Mesenchymal stem cell (in vitro differentiated cells and primary cell): ENCODE data around the gene MIPEP.
A peak's percentile ranks its signal among the peaks of the same experiment; 100 is the strongest.

Source experiments
- DNase-seq: peaks from one replicate; pipeline ENCODE4 v3.0.0-alpha.2; 2013
- H2AFZ ChIP-seq: one replicate; pipeline ENCODE4 v1.6.1; 2013; ENCODE audit warnings: low read depth, mild to moderate bottlenecking, control low read depth, inconsistent platforms, low read length, moderate library complexity
- H2AK5ac ChIP-seq: 2 replicates; pipeline ENCODE4 v1.6.1; 2013; ENCODE audit warnings: low read length, moderate library complexity, mild to moderate bottlenecking, inconsistent platforms; ENCODE audit not compliant: severe bottlenecking
- H2BK120ac ChIP-seq: one replicate; pipeline ENCODE4 v1.6.1; 2013; ENCODE audit warnings: low read depth, mild to moderate bottlenecking, inconsistent platforms, low read length, moderate library complexity
- H2BK12ac ChIP-seq, 2 experiments: one replicate each; pipeline ENCODE4 v1.6.1; 2013; ENCODE audit warnings: inconsistent platforms in 2 of 2, low read length in 2 of 2, mild to moderate bottlenecking in 2 of 2, moderate library complexity in 2 of 2, control low read depth in 1 of 2
- H2BK15ac ChIP-seq: one replicate; pipeline ENCODE4 v1.6.1; 2013; ENCODE audit warnings: mild to moderate bottlenecking, low read depth, inconsistent platforms; ENCODE audit not compliant: poor library complexity, severe bottlenecking
- H2BK5ac ChIP-seq: 2 replicates; pipeline ENCODE4 v1.6.1; 2013; ENCODE audit warnings: low read depth, mild to moderate bottlenecking, low read length, control low read depth, inconsistent platforms; ENCODE audit not compliant: poor library complexity, severe bottlenecking
- H3K14ac ChIP-seq, 2 experiments: one replicate each; pipeline ENCODE4 v1.6.1; 2013; ENCODE audit warnings: inconsistent platforms in 2 of 2, low read length in 2 of 2, control low read depth in 1 of 2, mild to moderate bottlenecking in 1 of 2, moderate library complexity in 1 of 2
- H3K18ac ChIP-seq, 2 experiments: one replicate each; pipeline ENCODE4 v1.6.1; 2013; ENCODE audit warnings: inconsistent platforms in 2 of 2, low read length in 2 of 2, control low read depth in 1 of 2, low read depth in 1 of 2, mild to moderate bottlenecking in 1 of 2
- H3K23ac ChIP-seq, 2 experiments: one replicate each; pipeline ENCODE4 v1.6.1; 2013; ENCODE audit warnings: inconsistent platforms in 2 of 2, low read length in 2 of 2, mild to moderate bottlenecking in 2 of 2, moderate library complexity in 2 of 2, control low read depth in 1 of 2
- H3K27ac ChIP-seq: 2 replicates; pipeline ENCODE4 v1.5.1; 2013; ENCODE audit warnings: mild to moderate bottlenecking, moderate library complexity, low read length, control low read depth, inconsistent platforms; ENCODE audit not compliant: poor library complexity, severe bottlenecking
- H3K27me3 ChIP-seq, 2 experiments: 2 replicates each; pipeline versions ENCODE4 v1.6.1 to v1.7.0; 2013; ENCODE audit warnings: low read length in 2 of 2, mild to moderate bottlenecking in 2 of 2, moderate library complexity in 2 of 2, control low read depth in 1 of 2, inconsistent platforms in 1 of 2; ENCODE audit not compliant: control insufficient read depth in 1 of 2, insufficient read depth in 1 of 2
- H3K36me3 ChIP-seq, 2 experiments: 2 replicates each; pipeline versions ENCODE4 v1.6.1 to v1.7.0; 2013; ENCODE audit warnings: low read length in 2 of 2, control low read depth in 1 of 2, inconsistent platforms in 1 of 2, low read depth in 1 of 2, mild to moderate bottlenecking in 1 of 2; ENCODE audit not compliant: insufficient read depth in 2 of 2, control insufficient read depth in 1 of 2
- H3K4ac ChIP-seq, 2 experiments: one replicate each; pipeline ENCODE4 v1.6.1; 2013; ENCODE audit warnings: inconsistent platforms in 2 of 2, low read length in 2 of 2, mild to moderate bottlenecking in 2 of 2, moderate library complexity in 2 of 2, control low read depth in 1 of 2, low read depth in 1 of 2
- H3K4me1 ChIP-seq: 2 replicates; pipeline ENCODE4 v1.6.1; 2013; ENCODE audit warnings: low read depth, low read length, control low read depth; ENCODE audit not compliant: control insufficient read depth, insufficient read depth
- H3K4me2 ChIP-seq: 2 replicates; pipeline ENCODE4 v1.6.1; 2013; ENCODE audit warnings: low read length, mild to moderate bottlenecking, inconsistent platforms; ENCODE audit not compliant: poor library complexity, severe bottlenecking
- H3K4me3 ChIP-seq, 2 experiments: 2 replicates each; pipeline versions ENCODE4 v1.5.1 to v1.7.0; 2013; ENCODE audit warnings: low read length in 2 of 2, mild to moderate bottlenecking in 2 of 2, control low read depth in 1 of 2, low read depth in 1 of 2; ENCODE audit not compliant: insufficient read depth in 1 of 2
- H3K79me1 ChIP-seq: replicated peaks from 2 replicates; pipeline ENCODE4 v1.6.1; 2013; ENCODE audit warnings: mild to moderate bottlenecking, control low read depth, low read length, inconsistent platforms; ENCODE audit not compliant: poor library complexity, severe bottlenecking
- H3K9ac ChIP-seq: 2 replicates; pipeline ENCODE4 v1.7.0; 2013; ENCODE audit warnings: mild to moderate bottlenecking, low read length, moderate library complexity
- H3K9me3 ChIP-seq: 2 replicates; pipeline ENCODE4 v1.7.0; 2013; ENCODE audit warnings: mild to moderate bottlenecking, low read length; ENCODE audit not compliant: control insufficient read depth
- H4K8ac ChIP-seq: one replicate; pipeline ENCODE4 v1.6.1; 2013; ENCODE audit warnings: inconsistent platforms, mild to moderate bottlenecking, low read length, moderate library complexity
- H4K91ac ChIP-seq: one replicate; pipeline ENCODE4 v1.6.1; 2013; ENCODE audit warnings: mild to moderate bottlenecking, low read length, inconsistent platforms
- WGBS: methylation state at CpG from one replicate; pipeline ENCODE4 v1.1.7; 2013; ENCODE audit warnings: mixed read lengths; 5-methylcytosine and 5-hydroxymethylcytosine counted together

The MIPEP gene

GRCh38 chr13:23865906-23866305 lies 23.3 kb downstream of the MIPEP start:
- H2BK12ac ChIP-seq, result no peak overlapping the region
- no peak overlapping the region for H3K9ac ChIP-seq
- peaks cover 14% of the 10 kb centered on the region for H3K4me1 ChIP-seq
- no peak overlapping the region for H2AFZ ChIP-seq
- no peaks in the 10 kb centered on the region for H3K9me3 ChIP-seq
- H4K91ac ChIP-seq, result peak overlapping the region; percentile 34
- H3K4ac ChIP-seq, result no peak overlapping the region
- no peak overlapping the region for H3K27ac ChIP-seq
- WGBS, result 98% methylated on average over 7 of the region's 7 CpGs
- no peak overlapping the region for H2BK120ac ChIP-seq
- no peak overlapping the region for H2BK5ac ChIP-seq
- no peak overlapping the region for H2AK5ac ChIP-seq
- H3K14ac ChIP-seq, result no peak overlapping the region
- no peak overlapping the region for H3K18ac ChIP-seq
- no peak overlapping the region for H3K4me2 ChIP-seq
- no peak overlapping the region for H3K23ac ChIP-seq
- no peak overlapping the region for H2BK15ac ChIP-seq
- no peak for DNase-seq
- no peak overlapping the region for H3K4me3 ChIP-seq
- no peaks in the 10 kb centered on the region for H3K79me1 ChIP-seq
- H3K27me3 ChIP-seq, result no peaks in the 10 kb centered on the region
- no peak overlapping the region for H4K8ac ChIP-seq
- peaks cover 4 to 17% of the 10 kb centered on the region in 2 experiments for H3K36me3 ChIP-seq

- Histone ChIP-seq H3K36me3 (peaks cover 4 to 23% of the 10 kb centered on the region in 2 experiments), H2BK5ac (no peak overlapping the region), H3K23ac (no peak overlapping the region), H3K4me1 (peaks cover 11% of the 10 kb centered on the region), H3K18ac (no peak overlapping the region), H2BK12ac (no peak overlapping the region), H4K8ac (no peak overlapping the region), H2BK120ac (no peak overlapping the region), H3K4ac (no peak overlapping the region), H4K91ac (no peak overlapping the region), H3K14ac (no peak overlapping the region), H3K27me3 (no peaks in the 10 kb centered on the region), H2AK5ac (no peak overlapping the region), H3K9ac (no peak overlapping the region), H3K27ac (no peak overlapping the region), H3K9me3 (no peaks in the 10 kb centered on the region), H3K4me3 (no peak overlapping the region), H2AFZ (no peak overlapping the region), H3K4me2 (no peak overlapping the region), H3K79me1 (no peaks in the 10 kb centered on the region), H2BK15ac (no peak overlapping the region)
- WGBS, result no CpG with 5 or more reads among the region's 1 CpG
- DNase-seq, result no peak
Measured at GRCh38 chr13:23865026-23865425, 24.2 kb downstream of the MIPEP start.

- Histone ChIP-seq H3K27me3 (no peaks in the 10 kb centered on the region), H2AFZ (no peak overlapping the region), H3K36me3 (peaks cover 2 to 40% of the 10 kb centered on the region in 2 experiments), H2BK5ac (no peak overlapping the region), H3K27ac (no peak overlapping the region), H4K8ac (no peak overlapping the region), H4K91ac (no peak overlapping the region), H2BK12ac (no peak overlapping the region), H3K79me1 (no peaks in the 10 kb centered on the region), H3K14ac (no peak overlapping the region), H3K4me1 (peaks cover 1% of the 10 kb centered on the region), H3K4me3 (no peak overlapping the region), H3K23ac (no peak overlapping the region), H3K9ac (no peak overlapping the region), H2AK5ac (no peak overlapping the region), H3K18ac (no peak overlapping the region), H3K4me2 (no peak overlapping the region), H3K9me3 (no peaks in the 10 kb centered on the region), H2BK120ac (no peak overlapping the region), H2BK15ac (no peak overlapping the region), H3K4ac (no peak overlapping the region)
- WGBS, result 100% methylated on average over 1 of the region's 2 CpGs
- no peak for DNase-seq
Measured at GRCh38 chr13:23861310-23861709, 27.9 kb downstream of the MIPEP start.

GRCh38 chr13:23859904-23860303 lies 29.3 kb downstream of the MIPEP start:
- Histone ChIP-seq H3K27me3 (no peaks in the 10 kb centered on the region), H3K4me1 (no peaks in the 10 kb centered on the region), H2BK120ac (no peak overlapping the region), H3K23ac (no peak overlapping the region), H3K79me1 (no peaks in the 10 kb centered on the region), H3K4me2 (no peak overlapping the region), H2AK5ac (no peak overlapping the region), H2BK12ac (no peak overlapping the region), H4K91ac (no peak overlapping the region), H4K8ac (no peak overlapping the region), H3K18ac (no peak overlapping the region), H3K9ac (no peak overlapping the region), H3K9me3 (no peaks in the 10 kb centered on the region), H3K14ac (no peak overlapping the region), H2AFZ (no peak overlapping the region), H2BK5ac (no peak overlapping the region), H3K27ac (no peak overlapping the region), H3K4ac (no peak overlapping the region), H2BK15ac (no peak overlapping the region), H3K36me3 (peaks cover 3 to 46% of the 10 kb centered on the region in 2 experiments), H3K4me3 (no peak overlapping the region)
- 97% methylated on average over 2 of the region's 2 CpGs for WGBS
- no peak for DNase-seq
